Stimulated activated naive CD8-positive, alpha-beta T cell treated with anti-CD3 and anti-CD28 coated beads, Interleukin-15, amount 100 ng/mL, for 72 hours (primary cell): Measurements from ENCODE around the gene SUPT20HL1.
"Not testable (repeated sequence)": the region's sequence is repeated elsewhere in the genome, so short reads cannot be mapped to it uniquely, and the experiment has no call there.

Experiments used
- ATAC-seq: fragments of 150-1000 bp; cut with Tn5 transposase; 2 replicates; pipeline ENCODE4 v1.10.0; 2021; ENCODE audit warnings: mild to moderate bottlenecking, moderate library complexity
- DNase-seq, 2 donors: peaks; one replicate each; pipeline ENCODE4 v3.0.0; 2021 to 2022
- H3K27ac Mint-ChIP-seq, 2 donors: one replicate each; pipeline ENCODE4 v1.8.0; 2022; ENCODE audit warnings: mild to moderate bottlenecking in 2 of 2, mixed read lengths in 2 of 2, moderate library complexity in 2 of 2
- H3K27me3 Mint-ChIP-seq: one replicate; pipeline ENCODE4 v1.8.0; 2022; ENCODE audit warnings: mixed read lengths
- H3K4me1 Mint-ChIP-seq: one replicate; pipeline ENCODE4 v1.8.0; 2022; ENCODE audit warnings: mild to moderate bottlenecking, mixed read lengths
- H3K4me3 Mint-ChIP-seq, 2 donors: one replicate each; pipeline ENCODE4 v1.8.0; 2022; ENCODE audit warnings: mild to moderate bottlenecking in 2 of 2, mixed read lengths in 2 of 2, moderate library complexity in 1 of 2
- H3K9me3 Mint-ChIP-seq, 2 donors: one replicate each; pipeline ENCODE4 v1.8.0; 2022; ENCODE audit warnings: mixed read lengths in 2 of 2

SUPT20HL1 gene

DNA sequence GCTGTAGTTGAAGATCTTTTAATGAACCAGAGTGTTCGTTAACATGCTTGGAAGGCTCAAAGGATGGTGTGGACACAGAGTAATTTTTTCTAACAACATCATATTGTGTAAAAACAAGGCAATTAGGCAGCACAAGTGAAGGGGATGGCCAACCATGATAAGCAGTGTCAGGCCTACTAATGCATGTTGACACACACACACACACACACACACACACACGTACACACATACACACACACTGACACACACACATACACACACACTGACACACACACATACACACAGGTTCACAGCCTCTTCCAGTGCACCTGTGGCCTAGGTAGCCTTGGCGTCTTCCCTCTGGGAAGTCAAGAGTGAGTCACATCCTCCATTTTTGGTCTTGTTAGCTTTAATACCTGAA lies at the start of gene SUPT20HL1:
Gene SUPT20HL1, plus strand, starts transcription at position 368 of the 400 bp plus-strand sequence. CDS start 2,122 bp downstream, outside the sequence.
- no peaks in the 10 kb centered on the region for H3K9me3 Mint-ChIP-seq
- no peak within 1 kb of the TSS for H3K27ac Mint-ChIP-seq
- H3K4me1 Mint-ChIP-seq, result no peaks in the 10 kb centered on the region
- no peak within 1 kb of the TSS for H3K4me3 Mint-ChIP-seq
- no peaks in the 10 kb centered on the region for H3K27me3 Mint-ChIP-seq
- no peak for ATAC-seq
- DNase-seq, result no peak

GRCh38 chrX:24310916-24311315 lies 49.5 kb upstream of the SUPT20HL1 start:
- H3K27ac Mint-ChIP-seq, DNase-seq, ATAC-seq, H3K4me3 Mint-ChIP-seq, H3K9me3 Mint-ChIP-seq, H3K4me1 Mint-ChIP-seq, H3K27me3 Mint-ChIP-seq: not testable (repeated sequence)

- H3K9me3 Mint-ChIP-seq, H3K4me3 Mint-ChIP-seq, H3K4me1 Mint-ChIP-seq, DNase-seq, ATAC-seq, H3K27ac Mint-ChIP-seq, H3K27me3 Mint-ChIP-seq: not testable (repeated sequence)
These were observed 48.8 kb upstream of the SUPT20HL1 start for GRCh38 chrX:24311507-24312248.

- H3K9me3 Mint-ChIP-seq, H3K4me1 Mint-ChIP-seq, H3K27ac Mint-ChIP-seq, H3K27me3 Mint-ChIP-seq, H3K4me3 Mint-ChIP-seq, ATAC-seq, DNase-seq: not testable (repeated sequence)
These were observed 48.2 kb upstream of the SUPT20HL1 start for GRCh38 chrX:24312249-24312607.

- Mint-ChIP-seq H3K27me3 (no peaks in the 10 kb centered on the region), H3K4me3 (no peak within 1 kb of the TSS), H3K27ac (no peak within 1 kb of the TSS), H3K4me1 (no peaks in the 10 kb centered on the region), H3K9me3 (no peaks in the 10 kb centered on the region)
- ATAC-seq (no peak), DNase-seq (no peak)
These were observed 46.3 kb upstream of the SUPT20HL1 start, which contains the start of gene SUPT20HL2 for GRCh38 chrX:24314019-24314635. Gene SUPT20HL2, minus strand, starts transcription at chrX:24314069. Its CDS starts 754 bp downstream, at chrX:24313315.

DNA sequence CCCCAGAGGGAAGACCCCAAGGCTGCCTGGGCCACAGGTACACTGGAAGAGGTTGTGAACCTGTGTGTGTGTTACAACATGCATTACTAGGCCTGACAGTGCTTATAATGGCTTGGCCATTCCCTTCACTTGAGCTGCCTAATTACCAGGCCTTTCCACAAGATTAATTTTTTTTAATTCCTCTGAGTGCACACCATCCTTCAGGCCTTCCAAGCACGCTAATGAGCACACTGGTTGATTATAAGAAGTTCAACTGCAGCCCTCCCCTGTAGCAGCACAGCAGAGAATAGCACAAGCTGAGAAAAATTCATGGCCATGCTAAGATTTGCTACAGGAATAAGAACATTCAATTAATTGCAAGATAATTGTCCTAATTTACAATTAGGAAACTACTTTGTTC lies 44.3 kb upstream of the SUPT20HL1 start:
- Mint-ChIP-seq H3K27ac (no peak overlapping the region), H3K27me3 (no peaks in the 10 kb centered on the region), H3K9me3 (no peaks in the 10 kb centered on the region), H3K4me1 (no peaks in the 10 kb centered on the region), H3K4me3 (no peak overlapping the region)
- DNase-seq (no peak), ATAC-seq (no peak)

- no peaks in the 10 kb centered on the region for H3K27me3 Mint-ChIP-seq
- H3K27ac Mint-ChIP-seq, result no peak overlapping the region
- no peaks in the 10 kb centered on the region for H3K9me3 Mint-ChIP-seq
- DNase-seq (no peak), ATAC-seq (no peak)
- H3K4me1 Mint-ChIP-seq, result no peaks in the 10 kb centered on the region
- no peak overlapping the region for H3K4me3 Mint-ChIP-seq
These were observed 42.9 kb upstream of the SUPT20HL1 start for GRCh38 chrX:24317567-24317966.

DNA sequence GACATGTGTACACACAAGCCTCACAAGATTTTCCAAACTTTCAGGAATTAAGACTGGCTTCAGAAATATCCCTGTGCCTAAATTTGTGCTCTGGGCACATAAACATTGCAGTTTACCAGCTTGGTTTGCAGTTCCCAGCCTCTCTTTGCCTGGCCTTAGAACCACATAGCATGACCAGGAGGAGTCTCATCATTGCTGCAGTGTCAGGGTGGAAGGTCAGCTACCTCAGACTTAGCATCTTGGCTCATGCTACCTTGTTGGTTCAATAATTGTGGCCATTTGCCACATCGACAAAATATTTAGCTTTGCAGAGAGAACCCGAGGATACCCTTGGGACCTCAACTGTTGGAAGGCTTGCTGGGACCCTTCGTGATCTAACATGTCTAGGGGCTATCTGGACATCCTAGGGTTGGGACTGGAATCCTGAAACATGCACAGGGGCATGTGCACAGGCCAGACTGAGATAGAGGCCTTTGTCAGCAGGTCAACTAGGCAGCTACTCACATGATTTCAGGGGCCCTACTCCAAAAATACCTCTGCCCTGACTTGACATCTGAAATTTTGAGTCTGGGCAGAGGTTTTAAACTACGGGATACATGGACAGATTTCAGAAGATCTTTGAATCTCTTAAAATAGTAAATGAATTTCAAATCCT lies 38.6 kb upstream of the SUPT20HL1 start:
- Mint-ChIP-seq H3K4me3 (no peak overlapping the region), H3K27me3 (peaks cover 11% of the 10 kb centered on the region), H3K9me3 (no peaks in the 10 kb centered on the region), H3K4me1 (no peaks in the 10 kb centered on the region), H3K27ac (no peak overlapping the region)
- no peak for DNase-seq
- ATAC-seq, result no peak

DNA sequence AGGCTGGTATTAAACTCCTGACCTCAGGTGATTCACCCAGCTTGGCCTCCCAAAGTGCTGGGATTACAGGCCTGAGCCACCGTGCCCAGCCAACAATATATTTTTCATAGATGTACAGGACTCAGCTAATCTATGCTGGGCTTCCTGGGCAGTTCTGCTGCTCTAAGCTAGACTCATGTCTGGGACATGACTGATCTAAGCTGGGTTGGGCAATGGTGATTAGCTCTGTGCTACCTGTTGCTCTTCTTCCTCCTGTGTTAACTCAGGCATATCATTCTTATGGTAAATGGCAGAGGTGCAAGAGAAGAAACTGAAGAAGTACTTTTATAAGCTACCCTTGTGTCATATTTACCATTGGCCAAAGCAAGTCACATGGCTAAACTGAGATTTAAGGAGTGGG lies 35.2 kb upstream of the SUPT20HL1 start:
- Mint-ChIP-seq H3K27me3 (peaks cover 15% of the 10 kb centered on the region), H3K9me3 (no peaks in the 10 kb centered on the region), H3K27ac (no peak overlapping the region), H3K4me3 (no peak overlapping the region), H3K4me1 (no peaks in the 10 kb centered on the region)
- no peak for ATAC-seq
- DNase-seq, result no peak

GRCh38 chrX:24332878-24333277 lies 27.6 kb upstream of the SUPT20HL1 start:
- peaks cover 10% of the 10 kb centered on the region for H3K27me3 Mint-ChIP-seq
- H3K9me3 Mint-ChIP-seq, result no peaks in the 10 kb centered on the region
- H3K27ac Mint-ChIP-seq, result no peak overlapping the region
- no peak overlapping the region for H3K4me3 Mint-ChIP-seq
- DNase-seq (no peak), ATAC-seq (peak; percentile 61)
- no peaks in the 10 kb centered on the region for H3K4me1 Mint-ChIP-seq

DNA sequence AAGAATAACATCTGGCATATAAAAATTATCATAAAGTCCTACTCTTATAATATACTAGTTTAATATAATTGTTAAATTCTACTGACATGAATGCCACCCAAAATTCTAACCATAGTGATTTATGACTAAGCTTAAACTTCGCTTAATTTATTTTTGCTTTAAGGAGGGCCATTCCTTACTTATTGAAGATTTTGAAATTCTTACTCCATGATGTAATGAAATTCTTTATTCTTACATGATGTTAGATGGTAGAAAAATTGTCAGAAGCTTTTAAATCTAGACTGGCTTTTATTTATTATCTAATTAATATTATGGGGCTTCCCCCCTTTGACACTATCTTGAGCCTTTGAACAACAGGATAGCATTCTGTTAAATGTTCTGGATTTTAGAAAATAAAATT lies 27.1 kb upstream of the SUPT20HL1 start:
- no peaks in the 10 kb centered on the region for H3K9me3 Mint-ChIP-seq
- no peak overlapping the region for H3K4me3 Mint-ChIP-seq
- ATAC-seq (no peak), DNase-seq (no peak)
- H3K27me3 Mint-ChIP-seq, result peaks cover 10% of the 10 kb centered on the region
- no peaks in the 10 kb centered on the region for H3K4me1 Mint-ChIP-seq
- H3K27ac Mint-ChIP-seq, result no peak overlapping the region

- Mint-ChIP-seq H3K9me3 (no peaks in the 10 kb centered on the region), H3K27ac (no peak overlapping the region), H3K4me3 (no peak overlapping the region), H3K27me3 (peaks cover 10% of the 10 kb centered on the region), H3K4me1 (peaks cover under 1% of the 10 kb centered on the region)
- ATAC-seq, result no peak
- no peak for DNase-seq
These were observed 26.0 kb upstream of the SUPT20HL1 start for GRCh38 chrX:24334461-24334860.

DNA sequence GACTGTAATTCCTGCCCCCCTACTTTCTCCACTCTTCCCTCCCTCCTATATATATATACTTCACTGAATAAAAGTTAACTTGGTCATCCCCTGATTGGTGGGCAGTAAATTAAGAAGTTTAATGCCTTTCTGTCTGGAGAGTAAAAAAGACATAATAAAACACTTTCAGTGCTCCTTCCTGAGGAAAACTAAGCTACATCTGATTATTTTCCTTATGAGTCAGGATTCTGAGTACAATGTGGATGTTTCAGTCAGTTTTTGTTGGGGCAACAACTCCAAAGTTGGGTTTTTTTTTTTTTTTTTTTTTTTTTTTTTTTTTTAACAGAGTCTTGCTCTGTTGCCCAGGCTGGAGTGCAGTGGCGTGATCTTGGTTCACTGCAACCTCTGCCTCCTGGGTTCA lies 24.6 kb upstream of the SUPT20HL1 start:
- DNase-seq (no peak), ATAC-seq (no peak)
- Mint-ChIP-seq H3K4me1 (peaks cover 6% of the 10 kb centered on the region), H3K9me3 (no peaks in the 10 kb centered on the region), H3K27me3 (peaks cover 16% of the 10 kb centered on the region), H3K4me3 (no peak overlapping the region), H3K27ac (no peak overlapping the region)

DNA sequence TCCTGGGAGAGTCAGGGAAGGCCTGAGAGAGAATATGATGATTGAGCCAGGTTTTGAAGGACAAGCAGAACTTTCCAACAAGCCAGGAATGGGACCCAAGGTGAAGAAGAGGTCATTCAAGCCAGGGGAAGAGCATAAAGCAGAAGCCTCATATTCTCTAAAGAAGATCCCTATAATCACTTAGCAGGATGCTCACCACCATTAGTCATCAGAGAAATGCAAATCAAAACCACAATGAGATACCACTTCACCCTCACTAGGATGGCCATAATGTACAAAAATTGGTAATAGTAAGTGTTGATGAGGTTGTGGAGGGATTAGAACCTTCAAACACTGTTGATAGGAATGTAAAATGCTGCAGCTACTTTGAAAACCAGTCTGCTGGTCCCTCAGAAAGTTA lies 20.5 kb upstream of the SUPT20HL1 start:
- no peak for DNase-seq
- Mint-ChIP-seq H3K9me3 (no peaks in the 10 kb centered on the region), H3K4me1 (peaks cover 6% of the 10 kb centered on the region), H3K27me3 (peaks cover 10% of the 10 kb centered on the region), H3K4me3 (no peak overlapping the region), H3K27ac (no peak overlapping the region)
- ATAC-seq, result no peak

DNA sequence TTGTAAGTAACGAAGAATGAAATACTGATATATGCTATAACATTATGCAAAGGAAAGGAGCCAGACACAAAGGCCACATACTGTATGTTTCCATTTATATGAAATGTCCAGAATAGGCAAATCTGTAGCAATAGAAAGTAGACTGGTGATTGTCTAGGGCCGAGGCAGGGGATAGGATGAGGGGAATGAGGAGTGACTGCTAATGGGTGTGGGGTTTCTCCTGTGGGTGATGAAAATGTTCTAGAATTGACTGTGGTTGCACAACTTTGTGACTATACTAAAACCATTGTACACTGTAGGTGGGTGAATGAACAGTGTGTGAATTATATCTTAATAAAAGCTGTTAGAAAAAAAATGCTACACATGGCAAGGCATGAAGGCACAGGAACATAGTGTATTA lies 19.9 kb upstream of the SUPT20HL1 start:
- no peaks in the 10 kb centered on the region for H3K9me3 Mint-ChIP-seq
- no peak overlapping the region for H3K4me3 Mint-ChIP-seq
- DNase-seq (no peak), ATAC-seq (no peak)
- peaks cover 6% of the 10 kb centered on the region for H3K4me1 Mint-ChIP-seq
- H3K27me3 Mint-ChIP-seq, result peaks cover 10% of the 10 kb centered on the region
- H3K27ac Mint-ChIP-seq, result no peak overlapping the region

- H3K4me3 Mint-ChIP-seq, result no peak overlapping the region
- ATAC-seq (no peak), DNase-seq (no peak)
- peaks cover 6% of the 10 kb centered on the region for H3K4me1 Mint-ChIP-seq
- H3K9me3 Mint-ChIP-seq, result no peaks in the 10 kb centered on the region
- no peak overlapping the region for H3K27ac Mint-ChIP-seq
- H3K27me3 Mint-ChIP-seq, result peaks cover 10% of the 10 kb centered on the region
These were observed 18.6 kb upstream of the SUPT20HL1 start for GRCh38 chrX:24341795-24342194.
